B cell (primary cell): ENCODE data around the gene TRIP4. TPM values are rescaled to one million over a fixed set of nuclear protein-coding genes. Genes with fewer than 3 reads are reported as not detected.

Experiments
- ATAC-seq: fragments of 200-7000 bp; cut with Tn5 transposase; one replicate; pipeline ENCODE4 v1.10.0; 2021; ENCODE audit warnings: low read depth, mild to moderate bottlenecking, moderate number of reproducible peaks, moderate library complexity
- CTCF ChIA-PET: fragments of 350-600 bp; sonication (Branson Sonifier 250); formaldehyde crosslinking; loops from one replicate; lab custom pipeline; 2021; ENCODE audit warnings: antibody characterized with exemption, inconsistent platforms; lab: Charles Lee
- POLR2A ChIA-PET: fragments of 350-600 bp; sonication (Branson Sonifier 250); formaldehyde crosslinking; loops from one replicate; lab custom pipeline; 2021; ENCODE audit warnings: antibody characterized with exemption; lab: Charles Lee
- DNase-seq: peaks from one replicate; pipeline ENCODE4 v3.0.0; 2013
- H2AFZ ChIP-seq: 2 replicates; pipeline ENCODE4 v1.6.1; 2012; ENCODE audit warnings: mild to moderate bottlenecking, low read depth, low read length; ENCODE audit not compliant: insufficient read depth, poor library complexity, severe bottlenecking
- H3K27ac ChIP-seq, 2 donors: 1 replicate in 1 of 2; 2 replicates in 1 of 2; pipeline ENCODE4 v1.5.1; 2012 to 2013; ENCODE audit warnings: low read length in 2 of 2, mild to moderate bottlenecking in 2 of 2, moderate library complexity in 1 of 2
- H3K27me3 ChIP-seq, 4 experiments: fragments of 200-600 bp in 1 of 4; sonication (generic) in 1 of 4; replicated peaks in 1 of 4; 1 replicate in 2 of 4; 2 replicates in 2 of 4; pipeline versions ENCODE4 v1.6.1 to v1.7.0; 2013 to 2016; ENCODE audit warnings: low read length in 3 of 4, mild to moderate bottlenecking in 2 of 4, mixed read lengths in 1 of 4, moderate library complexity in 1 of 4; ENCODE audit not compliant: insufficient read depth in 4 of 4, control insufficient read depth in 3 of 4; ENCODE audit errors: control extremely low read depth in 1 of 4
- H3K36me3 ChIP-seq, 2 experiments: replicated peaks in 1 of 2; 1 replicate in 1 of 2; 2 replicates in 1 of 2; pipeline versions ENCODE4 v1.6.1 to v1.7.1; 2013; ENCODE audit warnings: low read length in 1 of 2; ENCODE audit not compliant: insufficient read depth in 2 of 2, control insufficient read depth in 1 of 2; ENCODE audit errors: control extremely low read depth in 1 of 2, extremely low read depth in 1 of 2
- H3K4me1 ChIP-seq, 2 donors: fragments of 200-600 bp in 1 of 2; sonication (generic) in 1 of 2; 1 replicate in 1 of 2; 2 replicates in 1 of 2; pipeline versions ENCODE4 v1.5.1 to v1.6.1; 2013 to 2017; ENCODE audit warnings: low read length in 2 of 2; ENCODE audit not compliant: control insufficient read depth in 2 of 2, insufficient read depth in 2 of 2
- H3K4me2 ChIP-seq: replicated peaks from 2 replicates; pipeline ENCODE3; 2012; ENCODE audit warnings: mild to moderate bottlenecking, low read depth, low read length; ENCODE audit not compliant: poor library complexity, severe bottlenecking
- H3K4me3 ChIP-seq, 5 experiments: fragments of 200-600 bp in 1 of 5; sonication (generic) in 1 of 5; 1 replicate in 3 of 5; 2 replicates in 2 of 5; pipeline versions ENCODE4 v1.5.1 to v1.7.0; 2011 to 2016; ENCODE audit warnings: low read length in 4 of 5, mild to moderate bottlenecking in 4 of 5, low read depth in 2 of 5, control low read depth in 1 of 5, moderate library complexity in 1 of 5; ENCODE audit not compliant: insufficient read depth in 1 of 5; ENCODE audit errors: control extremely low read depth in 1 of 5, extremely low read depth in 1 of 5
- H3K79me2 ChIP-seq: fragments of 200-600 bp; sonication (generic); one replicate; pipeline ENCODE4 v1.6.0; 2016; ENCODE audit warnings: low read length; ENCODE audit not compliant: control insufficient read depth, insufficient read depth
- H3K9ac ChIP-seq: fragments of 200-600 bp; sonication (generic); 2 replicates; pipeline ENCODE4 v1.6.1; 2017; ENCODE audit warnings: mild to moderate bottlenecking, low read length, moderate library complexity
- H3K9me3 ChIP-seq, 3 donors: one replicate each; pipeline versions ENCODE4 v1.6.1 to v1.7.1; 2013; ENCODE audit warnings: low read length in 2 of 3; ENCODE audit not compliant: control insufficient read depth in 2 of 3, insufficient read depth in 1 of 3; ENCODE audit errors: control extremely low read depth in 1 of 3
- H4K20me1 ChIP-seq: 2 replicates; pipeline ENCODE4 v1.6.0; 2012; ENCODE audit warnings: mild to moderate bottlenecking, low read length; ENCODE audit not compliant: insufficient read depth, control insufficient read depth, poor library complexity, severe bottlenecking
- H3K27ac Mint-ChIP-seq: one replicate; pipeline ENCODE4 v1.8.0; 2021; ENCODE audit warnings: mixed read lengths
- H3K27me3 Mint-ChIP-seq: one replicate; pipeline ENCODE4 v1.8.0; 2021; ENCODE audit warnings: mixed read lengths
- H3K4me1 Mint-ChIP-seq: one replicate; pipeline ENCODE4 v1.8.0; 2021; ENCODE audit warnings: mixed read lengths
- H3K4me3 Mint-ChIP-seq: one replicate; pipeline ENCODE4 v1.8.0; 2021; ENCODE audit warnings: mixed read lengths
- H3K9me3 Mint-ChIP-seq: one replicate; pipeline ENCODE4 v1.8.0; 2022; ENCODE audit warnings: mixed read lengths; ENCODE audit not compliant: insufficient read depth
- EZH2 ChIP-seq: IDR thresholded peaks from 2 replicates; pipeline ENCODE4 v1.6.1; 2012; ENCODE audit warnings: borderline replicate concordance, low read depth, mild to moderate bottlenecking, moderate library complexity, low read length; ENCODE audit not compliant: insufficient read depth, poor library complexity, severe bottlenecking
- WGBS: methylation state at CpG from one replicate; pipeline ENCODE4 v1.1.5; 2013; ENCODE audit warnings: missing lambda C conversion rate; ENCODE audit not compliant: insufficient coverage; 5-methylcytosine and 5-hydroxymethylcytosine counted together
- intact Hi-C: fragments of 100-400 bp; cut with micrococcal nuclease; formaldehyde crosslinking; loops from one replicate; pipeline ENCODE4 v1.10.0; 2022
- polyA plus RNA-seq: library from polyadenylated mRNA; depleted of rRNA; stranded (reverse); fragments of >200 nt; gene quantifications from 2 replicates; pipeline ENCODE4 v1.2.3, GENCODE V29; 2012
- total RNA-seq, 2 donors: library from RNA; stranded (reverse); fragments of 120-200 nt in 1 of 2; gene quantifications; 1 replicate in 1 of 2; 2 replicates in 1 of 2; pipeline versions ENCODE4 v1.2.3 to v1.2.4, GENCODE V29; 2013 to 2022
- TF ChIP-seq, protein P1 (sequence below): fragments of 200-600 bp; IDR thresholded peaks from one replicate; pipeline ENCODE4 v1.8.0; 2022; ENCODE audit warnings: antibody characterized with exemption, mild to moderate bottlenecking

TRIP4 gene
- total and polyA plus RNA-seq, 2 donors (not counting 1 experiment from before 2014, with no cell fraction given) = 13.7 to 38.2 TPM

DNA sequence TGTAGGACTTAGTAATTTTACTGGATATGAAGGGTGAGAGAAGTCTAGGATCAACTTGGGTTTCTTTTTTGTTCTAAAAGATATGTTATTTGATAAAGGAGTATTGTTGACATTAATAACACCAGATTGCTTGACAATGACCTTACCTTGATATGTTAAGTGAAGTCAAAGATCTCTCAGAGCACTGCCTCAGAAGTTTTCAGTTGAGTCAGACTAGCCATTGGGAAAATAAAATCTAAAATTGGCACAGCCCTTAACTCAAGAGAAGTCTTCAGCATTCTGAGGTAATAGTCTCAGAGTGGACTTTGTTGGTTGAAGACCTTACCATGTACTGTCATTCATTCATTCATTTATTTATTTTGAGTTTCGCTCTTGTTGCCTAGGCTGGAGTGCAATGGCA lies 50.3 kb downstream of the TRIP4 start:
- Histone ChIP-seq H3K4me2 (no peak overlapping the region), H3K9ac (no peak overlapping the region), H3K36me3 (peaks cover 3% of the 10 kb centered on the region in 2 experiments), H3K27ac (no peak overlapping the region), H2AFZ (no peak overlapping the region), H4K20me1 (no peaks in the 10 kb centered on the region), H3K27me3 (no peaks in the 10 kb centered on the region), H3K79me2 (no peaks in the 10 kb centered on the region), H3K4me1 (no peaks in the 10 kb centered on the region), H3K9me3 (no peaks in the 10 kb centered on the region), H3K4me3 (no peak overlapping the region)
- Mint-ChIP-seq H3K9me3 (no peaks in the 10 kb centered on the region), H3K4me1 (peaks cover under 1% of the 10 kb centered on the region), H3K4me3 (no peak overlapping the region), H3K27me3 (no peaks in the 10 kb centered on the region), H3K27ac (no peak overlapping the region)
- DNase-seq = no peak
- no peak for ATAC-seq
- ChIA-PET POLR2A (no interaction called here), CTCF (no interaction called here)
- TF ChIP-seq EZH2 = no peak
- intact Hi-C loops = no loop called here
- no CpG with 5 or more reads among the region's 1 CpG for WGBS

DNA sequence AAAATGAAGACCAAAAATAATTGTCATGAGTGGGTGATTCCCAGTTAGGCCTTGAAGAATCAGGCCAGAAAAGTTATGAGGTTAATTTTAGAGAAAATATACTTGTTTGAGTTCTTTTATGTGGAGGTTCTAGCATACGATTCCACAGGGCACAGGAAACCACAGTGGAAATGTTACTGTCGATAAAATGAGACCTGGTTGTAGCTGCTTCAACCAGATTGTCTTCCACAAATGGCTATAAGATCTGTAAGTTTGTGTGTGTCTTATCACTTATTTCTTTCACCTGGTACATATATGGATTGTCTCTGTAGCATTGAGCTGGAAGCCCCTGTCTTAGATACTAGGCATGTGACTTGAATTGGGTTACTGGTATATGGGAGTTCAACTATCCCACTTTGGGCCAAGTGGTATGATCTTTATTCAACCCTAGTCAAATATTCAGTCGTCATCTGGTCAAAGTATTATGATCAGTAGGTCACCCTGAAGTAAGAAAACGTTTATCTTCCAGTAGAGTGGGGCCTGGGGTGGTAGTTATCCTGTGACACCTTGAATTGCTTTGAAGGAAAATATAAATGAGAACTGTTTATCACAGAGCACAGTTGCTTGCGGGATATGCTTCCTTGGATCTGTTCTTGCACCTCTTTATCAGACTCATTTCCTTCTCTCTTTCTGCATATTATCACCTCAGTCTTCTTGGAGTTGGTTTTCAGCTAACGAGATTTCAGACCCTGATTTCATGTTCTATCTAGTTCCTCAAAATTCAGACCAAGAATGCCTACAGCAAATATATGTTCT lies 51.2 kb downstream of the TRIP4 start:
- POLR2A ChIA-PET = no interaction called here
- intact Hi-C loops = no loop called here
- Mint-ChIP-seq H3K4me3 (no peak overlapping the region), H3K27ac (no peak overlapping the region), H3K27me3 (no peaks in the 10 kb centered on the region), H3K4me1 (peaks cover 3% of the 10 kb centered on the region), H3K9me3 (no peaks in the 10 kb centered on the region)
- no peak for ATAC-seq
- H3K27me3 ChIP-seq = no peaks in the 10 kb centered on the region
- no peaks in the 10 kb centered on the region for H3K4me1 ChIP-seq
- TF ChIP-seq, protein P1, sequence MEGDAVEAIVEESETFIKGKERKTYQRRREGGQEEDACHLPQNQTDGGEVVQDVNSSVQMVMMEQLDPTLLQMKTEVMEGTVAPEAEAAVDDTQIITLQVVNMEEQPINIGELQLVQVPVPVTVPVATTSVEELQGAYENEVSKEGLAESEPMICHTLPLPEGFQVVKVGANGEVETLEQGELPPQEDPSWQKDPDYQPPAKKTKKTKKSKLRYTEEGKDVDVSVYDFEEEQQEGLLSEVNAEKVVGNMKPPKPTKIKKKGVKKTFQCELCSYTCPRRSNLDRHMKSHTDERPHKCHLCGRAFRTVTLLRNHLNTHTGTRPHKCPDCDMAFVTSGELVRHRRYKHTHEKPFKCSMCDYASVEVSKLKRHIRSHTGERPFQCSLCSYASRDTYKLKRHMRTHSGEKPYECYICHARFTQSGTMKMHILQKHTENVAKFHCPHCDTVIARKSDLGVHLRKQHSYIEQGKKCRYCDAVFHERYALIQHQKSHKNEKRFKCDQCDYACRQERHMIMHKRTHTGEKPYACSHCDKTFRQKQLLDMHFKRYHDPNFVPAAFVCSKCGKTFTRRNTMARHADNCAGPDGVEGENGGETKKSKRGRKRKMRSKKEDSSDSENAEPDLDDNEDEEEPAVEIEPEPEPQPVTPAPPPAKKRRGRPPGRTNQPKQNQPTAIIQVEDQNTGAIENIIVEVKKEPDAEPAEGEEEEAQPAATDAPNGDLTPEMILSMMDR = no peak
- TF ChIP-seq EZH2 = no peak
- H3K36me3 ChIP-seq = peaks cover 0 to 3% of the 10 kb centered on the region in 2 experiments
- no peak overlapping the region for H2AFZ ChIP-seq
- CTCF ChIA-PET = no interaction called here
- DNase-seq = no peak
- H3K9ac ChIP-seq = no peak overlapping the region
- H3K79me2 ChIP-seq = no peaks in the 10 kb centered on the region
- H3K4me3 ChIP-seq = no peak overlapping the region
- H4K20me1 ChIP-seq = no peaks in the 10 kb centered on the region
- no peak overlapping the region for H3K27ac ChIP-seq
- no peaks in the 10 kb centered on the region for H3K9me3 ChIP-seq
- WGBS = 35% methylated on average over 4 of the region's 6 CpGs
- no peak overlapping the region for H3K4me2 ChIP-seq
